ENCODE measurements around the gene NTRK3.

DNA sequence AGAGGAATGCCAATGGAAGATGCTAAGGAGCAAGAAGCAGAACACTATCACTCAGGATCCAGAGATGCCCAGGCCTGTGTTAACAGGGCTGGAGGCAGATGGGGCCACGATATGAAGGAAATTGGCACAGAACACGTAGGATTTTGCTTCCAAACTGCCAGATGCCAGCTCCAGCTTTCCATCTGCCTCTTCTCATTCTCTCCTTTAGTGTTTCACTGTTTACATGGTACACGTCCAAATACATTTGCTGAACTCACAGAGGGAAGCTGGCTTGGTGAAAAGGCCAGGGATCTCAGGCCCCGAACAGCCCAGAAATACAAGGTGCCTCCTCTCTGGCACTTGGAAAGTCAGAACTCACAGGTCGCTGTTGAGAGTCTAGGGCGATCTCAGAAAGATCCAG lies 187.0 kb downstream of the NTRK3 start:
- TF ChIP-seq EZH2 (IDR thresholded peaks at IDR 0.05) (no peak), POLR2AphosphoS5 (IDR thresholded peaks at IDR 0.05; ENCODE audit: borderline replicate concordance, low read depth, low read length) (no peak)

Data from SK-N-MC (cell line).